Smooth muscle cell (in vitro differentiated cells): Measurements from ENCODE around the gene FBXL19. TPM values are rescaled to one million over a fixed set of nuclear protein-coding genes. Genes with fewer than 3 reads are reported as not detected.

Experiments used
- DNase-seq: peaks from one replicate; lab custom pipeline; 2025; ENCODE audit not compliant: unreplicated experiment; lab: John Stamatoyannopoulos, UW
- H2AFZ ChIP-seq: fragments of 200-600 bp; sonication (generic); 2 replicates; pipeline ENCODE4 v1.6.0; 2016; ENCODE audit warnings: antibody characterized with exemption, low read depth, mild to moderate bottlenecking
- H3F3A ChIP-seq: fragments of 200-600 bp; sonication (generic); 2 replicates; pipeline ENCODE4 v1.6.0; 2017; ENCODE audit warnings: antibody characterized with exemption, low read depth
- H3K27ac ChIP-seq: fragments of 200-600 bp; sonication (generic); 2 replicates; pipeline ENCODE4 v1.5.1; 2016; ENCODE audit warnings: low read depth, mild to moderate bottlenecking
- H3K27me3 ChIP-seq: fragments of 200-600 bp; sonication (generic); 2 replicates; pipeline ENCODE4 v1.6.1; 2016; ENCODE audit warnings: low read depth, mild to moderate bottlenecking
- H3K36me3 ChIP-seq: fragments of 200-600 bp; sonication (generic); 2 replicates; pipeline ENCODE4 v1.5.1; 2016; ENCODE audit warnings: low read depth
- H3K4me1 ChIP-seq: fragments of 200-600 bp; sonication (generic); 2 replicates; pipeline ENCODE4 v1.5.1; 2016; ENCODE audit warnings: low read depth
- H3K4me2 ChIP-seq: fragments of 200-600 bp; sonication (generic); 2 replicates; pipeline ENCODE4 v1.6.0; 2016; ENCODE audit warnings: mild to moderate bottlenecking
- H3K4me3 ChIP-seq: fragments of 200-600 bp; sonication (generic); 2 replicates; pipeline ENCODE4 v1.5.1; 2016; ENCODE audit warnings: mild to moderate bottlenecking
- H3K79me2 ChIP-seq: fragments of 200-600 bp; sonication (generic); 2 replicates; pipeline ENCODE4 v1.6.0; 2016; ENCODE audit warnings: low read depth, mild to moderate bottlenecking
- H3K9ac ChIP-seq: fragments of 200-600 bp; sonication (generic); 2 replicates; pipeline ENCODE4 v1.6.0; 2016; ENCODE audit warnings: low read depth
- H3K9me3 ChIP-seq: fragments of 200-600 bp; sonication (generic); replicated peaks from 2 replicates; pipeline ENCODE4 v1.5.1; 2016; ENCODE audit warnings: low read depth
- H4K20me1 ChIP-seq: fragments of 200-600 bp; sonication (generic); 2 replicates; pipeline ENCODE4 v1.6.0; 2016; ENCODE audit warnings: low read depth
- CTCF ChIP-seq: fragments of 200-600 bp; sonication (generic); IDR thresholded peaks from 2 replicates; pipeline ENCODE4 v1.5.1; 2017; ENCODE audit warnings: borderline replicate concordance, mild to moderate bottlenecking, antibody characterized with exemption; ENCODE audit not compliant: insufficient read depth, poor library complexity, severe bottlenecking
- WGBS: methylation state at CpG from one replicate; pipeline ENCODE4 v1.1.7; 2016; ENCODE audit warnings: low lambda C conversion rate; 5-methylcytosine and 5-hydroxymethylcytosine counted together
- polyA plus RNA-seq: library from polyadenylated mRNA; unstranded; fragments of >200 nt; fragmentation: Nextera tagmentation; extraction: Ambion mirVana; gene quantifications from 2 replicates; pipeline ENCODE4 v1.2.1, GENCODE V29; 2016
- total RNA-seq: library from RNA; depleted of rRNA; stranded (reverse); fragments of >200 nt; gene quantifications from 2 replicates; pipeline ENCODE4 v1.2.3, GENCODE V29; 2014

The FBXL19 gene
- total and polyA plus RNA-seq, 2 experiments from 2014 or later, result 1.3 to 4.5 TPM

- Histone ChIP-seq H3K9me3 (no peaks in the 10 kb centered on the region), H3K4me1 (peaks cover 6% of the 10 kb centered on the region), H3K4me3 (peak overlapping the region; percentile 99), H3K27me3 (no peaks in the 10 kb centered on the region), H2AFZ (no peak overlapping the region), H3K9ac (peak overlapping the region; percentile 100), H3K36me3 (no peaks in the 10 kb centered on the region), H3F3A (peaks cover 8% of the 10 kb centered on the region), H4K20me1 (peaks cover 15% of the 10 kb centered on the region), H3K4me2 (peak overlapping the region; percentile 88), H3K79me2 (peaks cover 11% of the 10 kb centered on the region), H3K27ac (peak overlapping the region; percentile 100)
- no peak for TF ChIP-seq CTCF
- peak; percentile 71 for DNase-seq
- WGBS, result 62% methylated on average over 16 of the region's 55 CpGs
Observed at GRCh38 chr16:30958175-30959079, 35.1 kb downstream of the FBXL19 start.

GRCh38 chr16:30961384-30961783, 38.0 kb downstream of the FBXL19 start:
- Histone ChIP-seq H3K4me2 (no peak overlapping the region), H3K79me2 (peaks cover 11% of the 10 kb centered on the region), H3K27me3 (no peaks in the 10 kb centered on the region), H3K27ac (no peak overlapping the region), H3K9me3 (no peaks in the 10 kb centered on the region), H3K4me3 (no peak overlapping the region), H3K36me3 (no peaks in the 10 kb centered on the region), H3K9ac (no peak overlapping the region), H4K20me1 (peaks cover 9% of the 10 kb centered on the region), H2AFZ (no peak overlapping the region), H3F3A (peaks cover 2% of the 10 kb centered on the region), H3K4me1 (peaks cover 6% of the 10 kb centered on the region)
- WGBS, result 96% methylated on average over 11 of the region's 11 CpGs
- no peak for TF ChIP-seq CTCF
- no peak for DNase-seq

- peaks cover 3% of the 10 kb centered on the region for H3K79me2 ChIP-seq
- TF ChIP-seq CTCF, result no peak
- H2AFZ ChIP-seq, result no peak overlapping the region
- peaks cover 3% of the 10 kb centered on the region for H4K20me1 ChIP-seq
- H3K36me3 ChIP-seq, result no peaks in the 10 kb centered on the region
- H3K27me3 ChIP-seq, result no peaks in the 10 kb centered on the region
- no peak overlapping the region for H3K27ac ChIP-seq
- no peaks in the 10 kb centered on the region for H3K4me1 ChIP-seq
- 97% methylated on average over 18 of the region's 18 CpGs for WGBS
- H3K4me2 ChIP-seq, result no peak overlapping the region
- no peak overlapping the region for H3K9ac ChIP-seq
- no peaks in the 10 kb centered on the region for H3F3A ChIP-seq
- no peak for DNase-seq
- H3K9me3 ChIP-seq, result no peaks in the 10 kb centered on the region
- H3K4me3 ChIP-seq, result no peak overlapping the region
Observed at GRCh38 chr16:30963925-30964511, 40.6 kb downstream of the FBXL19 start.
